ENCODE data around the gene MAFG.

MAFG gene

DNA sequence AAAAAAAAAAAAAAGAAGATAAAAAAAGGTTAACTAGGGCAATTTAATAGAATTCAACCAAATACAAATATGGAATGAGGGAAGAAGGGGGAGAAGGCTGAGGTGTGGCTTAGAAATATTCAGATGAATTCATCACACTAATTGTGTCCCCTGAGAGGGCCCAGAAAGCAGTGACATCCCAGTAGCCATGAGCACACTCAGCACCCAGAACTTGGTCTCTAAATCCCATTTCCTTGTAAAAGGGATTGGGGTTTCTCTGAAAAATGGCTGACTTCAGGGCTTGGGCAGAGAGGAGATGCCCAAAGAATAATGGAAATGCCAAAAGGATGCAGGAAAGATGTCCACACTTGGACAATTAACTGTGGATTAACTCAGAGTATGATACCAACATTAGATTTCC lies 45.9 kb upstream of the MAFG start (continued):
- TF ChIP-seq ZBTB8A (tag by site-specific recombination; IDR thresholded peaks at IDR 0.05) (no peak), ZFP41 (tag by site-specific recombination; IDR thresholded peaks at IDR 0.05; ENCODE audit: borderline replicate concordance) (no peak), ZNF623 (tag by site-specific recombination; IDR thresholded peaks at IDR 0.05) (no peak), ZNF10 (tag by site-specific recombination; IDR thresholded peaks at IDR 0.05) (no peak), ZBTB7A (tag by site-specific recombination; IDR thresholded peaks at IDR 0.05; ENCODE audit: low read depth) (no peak), IKZF3 (tag by site-specific recombination; IDR thresholded peaks at IDR 0.05) (no peak), ZNF423 (tag by site-specific recombination; IDR thresholded peaks at IDR 0.05) (no peak), KLF8 (tag by site-specific recombination; IDR thresholded peaks at IDR 0.05) (peak; percentile 60), ZNF214 (tag by site-specific recombination; IDR thresholded peaks at IDR 0.05; ENCODE audit: borderline replicate concordance) (no peak), ZNF335 (tag by site-specific recombination; conservative IDR thresholded peaks at IDR 0.05) (no peak), ZNF157 (tag by site-specific recombination; IDR thresholded peaks at IDR 0.05) (no peak), GLI4 (tag by site-specific recombination; IDR thresholded peaks at IDR 0.05) (no peak), OVOL3 (tag by site-specific recombination; IDR thresholded peaks at IDR 0.05) (no peak), WT1 (tag by site-specific recombination; IDR thresholded peaks at IDR 0.05) (no peak), ZNF211 (tag by site-specific recombination; IDR thresholded peaks at IDR 0.05; ENCODE audit: low read depth) (no peak), ZNF146 (tag by site-specific recombination; IDR thresholded peaks at IDR 0.05) (no peak), ZNF664 (tag by site-specific recombination; IDR thresholded peaks at IDR 0.05) (no peak), ZNF529 (tag by site-specific recombination; IDR thresholded peaks at IDR 0.05; ENCODE audit: insufficient replicate concordance) (peak; percentile 56), SCRT2 (tag by site-specific recombination; IDR thresholded peaks at IDR 0.05) (no peak), ZNF701 (tag by site-specific recombination; IDR thresholded peaks at IDR 0.05) (no peak), KLF10 (tag by site-specific recombination; IDR thresholded peaks at IDR 0.05) (no peak), ZNF202 (tag by site-specific recombination; IDR thresholded peaks at IDR 0.05; ENCODE audit: borderline replicate concordance) (no peak), ZNF132 (tag by site-specific recombination; IDR thresholded peaks at IDR 0.05; ENCODE audit: borderline replicate concordance) (no peak), SETDB1 (IDR thresholded peaks at IDR 0.05; ENCODE audit: insufficient read length, low read length) (peak; percentile 92)
- TF ChIP-seq, protein P1, sequence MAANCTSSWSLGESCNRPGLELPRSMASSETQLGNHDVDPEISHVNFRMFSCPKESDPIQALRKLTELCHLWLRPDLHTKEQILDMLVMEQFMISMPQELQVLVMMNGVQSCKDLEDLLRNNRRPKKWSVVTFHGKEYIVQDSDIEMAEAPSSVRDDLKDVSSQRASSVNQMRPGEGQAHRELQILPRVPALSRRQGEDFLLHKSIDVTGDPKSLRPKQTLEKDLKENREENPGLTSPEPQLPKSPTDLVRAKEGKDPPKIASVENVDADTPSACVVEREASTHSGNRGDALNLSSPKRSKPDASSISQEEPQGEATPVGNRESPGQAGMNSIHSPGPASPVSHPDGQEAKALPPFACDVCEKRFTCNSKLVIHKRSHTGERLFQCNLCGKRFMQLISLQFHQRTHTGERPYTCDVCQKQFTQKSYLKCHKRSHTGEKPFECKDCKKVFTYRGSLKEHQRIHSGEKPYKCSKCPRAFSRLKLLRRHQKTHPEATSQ (tag by site-specific recombination; IDR thresholded peaks at IDR 0.05) = no peak
- TF ChIP-seq, protein P2, sequence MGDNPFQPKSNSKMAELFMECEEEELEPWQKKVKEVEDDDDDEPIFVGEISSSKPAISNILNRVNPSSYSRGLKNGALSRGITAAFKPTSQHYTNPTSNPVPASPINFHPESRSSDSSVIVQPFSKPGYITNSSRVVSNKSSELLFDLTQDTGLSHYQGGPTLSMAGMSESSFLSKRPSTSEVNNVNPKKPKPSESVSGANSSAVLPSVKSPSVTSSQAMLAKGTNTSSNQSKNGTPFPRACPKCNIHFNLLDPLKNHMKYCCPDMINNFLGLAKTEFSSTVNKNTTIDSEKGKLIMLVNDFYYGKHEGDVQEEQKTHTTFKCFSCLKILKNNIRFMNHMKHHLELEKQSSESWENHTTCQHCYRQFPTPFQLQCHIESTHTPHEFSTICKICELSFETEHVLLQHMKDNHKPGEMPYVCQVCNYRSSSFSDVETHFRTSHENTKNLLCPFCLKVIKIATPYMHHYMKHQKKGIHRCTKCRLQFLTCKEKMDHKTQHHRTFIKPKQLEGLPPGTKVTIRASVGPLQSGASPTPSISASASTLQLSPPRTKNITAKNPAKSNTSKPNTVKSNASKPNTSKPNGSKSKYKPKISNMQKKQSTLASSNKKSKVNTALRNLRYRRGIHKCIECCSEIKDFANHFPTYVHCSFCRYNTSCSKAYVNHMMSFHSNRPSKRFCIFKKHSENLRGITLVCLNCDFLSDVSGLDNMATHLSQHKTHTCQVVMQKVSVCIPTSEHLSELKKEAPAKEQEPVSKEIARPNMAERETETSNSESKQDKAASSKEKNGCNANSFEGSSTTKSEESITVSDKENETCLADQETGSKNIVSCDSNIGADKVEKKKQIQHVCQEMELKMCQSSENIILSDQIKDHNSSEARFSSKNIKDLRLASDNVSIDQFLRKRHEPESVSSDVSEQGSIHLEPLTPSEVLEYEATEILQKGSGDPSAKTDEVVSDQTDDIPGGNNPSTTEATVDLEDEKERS (tag by site-specific recombination; IDR thresholded peaks at IDR 0.05) = peak; percentile 90
- TF ChIP-seq, protein P3, sequence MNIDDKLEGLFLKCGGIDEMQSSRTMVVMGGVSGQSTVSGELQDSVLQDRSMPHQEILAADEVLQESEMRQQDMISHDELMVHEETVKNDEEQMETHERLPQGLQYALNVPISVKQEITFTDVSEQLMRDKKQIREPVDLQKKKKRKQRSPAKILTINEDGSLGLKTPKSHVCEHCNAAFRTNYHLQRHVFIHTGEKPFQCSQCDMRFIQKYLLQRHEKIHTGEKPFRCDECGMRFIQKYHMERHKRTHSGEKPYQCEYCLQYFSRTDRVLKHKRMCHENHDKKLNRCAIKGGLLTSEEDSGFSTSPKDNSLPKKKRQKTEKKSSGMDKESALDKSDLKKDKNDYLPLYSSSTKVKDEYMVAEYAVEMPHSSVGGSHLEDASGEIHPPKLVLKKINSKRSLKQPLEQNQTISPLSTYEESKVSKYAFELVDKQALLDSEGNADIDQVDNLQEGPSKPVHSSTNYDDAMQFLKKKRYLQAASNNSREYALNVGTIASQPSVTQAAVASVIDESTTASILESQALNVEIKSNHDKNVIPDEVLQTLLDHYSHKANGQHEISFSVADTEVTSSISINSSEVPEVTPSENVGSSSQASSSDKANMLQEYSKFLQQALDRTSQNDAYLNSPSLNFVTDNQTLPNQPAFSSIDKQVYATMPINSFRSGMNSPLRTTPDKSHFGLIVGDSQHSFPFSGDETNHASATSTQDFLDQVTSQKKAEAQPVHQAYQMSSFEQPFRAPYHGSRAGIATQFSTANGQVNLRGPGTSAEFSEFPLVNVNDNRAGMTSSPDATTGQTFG (tag by site-specific recombination; IDR thresholded peaks at IDR 0.05; ENCODE audit: borderline replicate concordance) = no peak
- TF ChIP-seq, protein P4, sequence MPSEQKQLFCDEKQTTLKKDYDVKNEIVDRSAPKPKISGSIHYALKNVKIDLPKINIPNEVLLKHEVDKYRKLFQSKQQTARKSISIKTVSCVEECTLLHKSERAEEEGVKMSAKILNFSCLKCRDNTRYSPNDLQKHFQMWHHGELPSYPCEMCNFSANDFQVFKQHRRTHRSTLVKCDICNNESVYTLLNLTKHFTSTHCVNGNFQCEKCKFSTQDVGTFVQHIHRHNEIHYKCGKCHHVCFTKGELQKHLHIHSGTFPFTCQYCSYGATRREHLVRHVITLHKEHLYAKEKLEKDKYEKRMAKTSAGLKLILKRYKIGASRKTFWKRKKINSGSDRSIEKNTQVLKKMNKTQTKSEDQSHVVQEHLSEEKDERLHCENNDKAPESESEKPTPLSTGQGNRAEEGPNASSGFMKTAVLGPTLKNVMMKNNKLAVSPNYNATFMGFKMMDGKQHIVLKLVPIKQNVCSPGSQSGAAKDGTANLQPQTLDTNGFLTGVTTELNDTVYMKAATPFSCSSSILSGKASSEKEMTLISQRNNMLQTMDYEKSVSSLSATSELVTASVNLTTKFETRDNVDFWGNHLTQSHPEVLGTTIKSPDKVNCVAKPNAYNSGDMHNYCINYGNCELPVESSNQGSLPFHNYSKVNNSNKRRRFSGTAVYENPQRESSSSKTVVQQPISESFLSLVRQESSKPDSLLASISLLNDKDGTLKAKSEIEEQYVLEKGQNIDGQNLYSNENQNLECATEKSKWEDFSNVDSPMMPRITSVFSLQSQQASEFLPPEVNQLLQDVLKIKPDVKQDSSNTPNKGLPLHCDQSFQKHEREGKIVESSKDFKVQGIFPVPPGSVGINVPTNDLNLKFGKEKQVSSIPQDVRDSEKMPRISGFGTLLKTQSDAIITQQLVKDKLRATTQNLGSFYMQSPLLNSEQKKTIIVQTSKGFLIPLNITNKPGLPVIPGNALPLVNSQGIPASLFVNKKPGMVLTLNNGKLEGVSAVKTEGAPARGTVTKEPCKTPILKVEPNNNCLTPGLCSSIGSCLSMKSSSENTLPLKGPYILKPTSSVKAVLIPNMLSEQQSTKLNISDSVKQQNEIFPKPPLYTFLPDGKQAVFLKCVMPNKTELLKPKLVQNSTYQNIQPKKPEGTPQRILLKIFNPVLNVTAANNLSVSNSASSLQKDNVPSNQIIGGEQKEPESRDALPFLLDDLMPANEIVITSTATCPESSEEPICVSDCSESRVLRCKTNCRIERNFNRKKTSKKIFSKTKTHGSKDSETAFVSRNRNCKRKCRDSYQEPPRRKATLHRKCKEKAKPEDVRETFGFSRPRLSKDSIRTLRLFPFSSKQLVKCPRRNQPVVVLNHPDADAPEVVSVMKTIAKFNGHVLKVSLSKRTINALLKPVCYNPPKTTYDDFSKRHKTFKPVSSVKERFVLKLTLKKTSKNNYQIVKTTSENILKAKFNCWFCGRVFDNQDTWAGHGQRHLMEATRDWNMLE (tag by site-specific recombination; conservative IDR thresholded peaks at IDR 0.05; ENCODE audit: low read depth) = 0 out of 2 replicates have a peak, but pooled peaks have one; percentile 23
- TF ChIP-seq, protein P5, sequence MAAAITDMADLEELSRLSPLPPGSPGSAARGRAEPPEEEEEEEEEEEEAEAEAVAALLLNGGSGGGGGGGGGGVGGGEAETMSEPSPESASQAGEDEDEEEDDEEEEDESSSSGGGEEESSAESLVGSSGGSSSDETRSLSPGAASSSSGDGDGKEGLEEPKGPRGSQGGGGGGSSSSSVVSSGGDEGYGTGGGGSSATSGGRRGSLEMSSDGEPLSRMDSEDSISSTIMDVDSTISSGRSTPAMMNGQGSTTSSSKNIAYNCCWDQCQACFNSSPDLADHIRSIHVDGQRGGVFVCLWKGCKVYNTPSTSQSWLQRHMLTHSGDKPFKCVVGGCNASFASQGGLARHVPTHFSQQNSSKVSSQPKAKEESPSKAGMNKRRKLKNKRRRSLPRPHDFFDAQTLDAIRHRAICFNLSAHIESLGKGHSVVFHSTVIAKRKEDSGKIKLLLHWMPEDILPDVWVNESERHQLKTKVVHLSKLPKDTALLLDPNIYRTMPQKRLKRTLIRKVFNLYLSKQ (tag by site-specific recombination; IDR thresholded peaks at IDR 0.05; ENCODE audit: borderline replicate concordance) = no peak
